ENCODE data around the gene GMCL1.

GRCh38 chr2:69923116-69923515 lies 93.7 kb downstream of the GMCL1 start:
- TF ChIP-seq, protein P1, sequence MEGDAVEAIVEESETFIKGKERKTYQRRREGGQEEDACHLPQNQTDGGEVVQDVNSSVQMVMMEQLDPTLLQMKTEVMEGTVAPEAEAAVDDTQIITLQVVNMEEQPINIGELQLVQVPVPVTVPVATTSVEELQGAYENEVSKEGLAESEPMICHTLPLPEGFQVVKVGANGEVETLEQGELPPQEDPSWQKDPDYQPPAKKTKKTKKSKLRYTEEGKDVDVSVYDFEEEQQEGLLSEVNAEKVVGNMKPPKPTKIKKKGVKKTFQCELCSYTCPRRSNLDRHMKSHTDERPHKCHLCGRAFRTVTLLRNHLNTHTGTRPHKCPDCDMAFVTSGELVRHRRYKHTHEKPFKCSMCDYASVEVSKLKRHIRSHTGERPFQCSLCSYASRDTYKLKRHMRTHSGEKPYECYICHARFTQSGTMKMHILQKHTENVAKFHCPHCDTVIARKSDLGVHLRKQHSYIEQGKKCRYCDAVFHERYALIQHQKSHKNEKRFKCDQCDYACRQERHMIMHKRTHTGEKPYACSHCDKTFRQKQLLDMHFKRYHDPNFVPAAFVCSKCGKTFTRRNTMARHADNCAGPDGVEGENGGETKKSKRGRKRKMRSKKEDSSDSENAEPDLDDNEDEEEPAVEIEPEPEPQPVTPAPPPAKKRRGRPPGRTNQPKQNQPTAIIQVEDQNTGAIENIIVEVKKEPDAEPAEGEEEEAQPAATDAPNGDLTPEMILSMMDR (IDR thresholded peaks at IDR 0.05; ENCODE audit: insufficient read depth, low read length), result no peak
- no peak for TF ChIP-seq SPI1 (IDR thresholded peaks at IDR 0.05; ENCODE audit: borderline replicate concordance, low read depth)
- TF ChIP-seq GABPA (IDR thresholded peaks at IDR 0.05; ENCODE audit: low read depth), result no peak
